ENCODE results near the gene B4GALT1.
"Not testable (repeated sequence)": the region's sequence is repeated elsewhere in the genome, so short reads cannot be mapped to it uniquely, and the experiment has no call there.

The B4GALT1 gene

GRCh38 chr9:33161011-33161588, 6.0 kb downstream of the B4GALT1 start:
- ChIA-PET POLR2A (no interaction called here), CTCF (interaction anchor here (1.0 to 5.4 kb wide), 11 partner anchors 9 to 150 kb away, joined by 3 to 31 read pairs (median 4); partner anchors contain the start of gene B4GALT1)
- Histone ChIP-seq H3K27me3 (replicated peaks in 2 of 5; ENCODE audit: control insufficient read depth in 4 of 5, insufficient read depth in 5 of 5, low read length in 4 of 5) (no peaks in the 10 kb centered on the region), H3K9me3 (ENCODE audit: control extremely low read depth in 1 of 5, control insufficient read depth in 4 of 5, insufficient read depth in 2 of 5, low read depth in 1 of 5, low read length in 4 of 5) (no peaks in the 10 kb centered on the region), H3K4me3 (ENCODE audit: control insufficient read depth in 1 of 7, extremely low read depth in 1 of 7, insufficient read depth in 4 of 7, low read depth in 2 of 7, low read length in 6 of 7) (no peak overlapping the region), H3K4me1 (ENCODE audit: control extremely low read depth in 1 of 4, control insufficient read depth in 4 of 4, insufficient read depth in 4 of 4, low read length in 3 of 4) (peaks cover 65 to 98% (median 78%) of the 10 kb centered on the region in 4 experiments), H3K27ac (ENCODE audit: insufficient read depth in 1 of 2, low read depth in 1 of 2, low read length in 2 of 2, poor library complexity in 1 of 2, severe bottlenecking in 2 of 2) (peak overlapping the region in 1 of 2 experiments; percentile 50), H3K36me3 (ENCODE audit: control insufficient read depth in 4 of 4, insufficient read depth in 4 of 4, low read length in 3 of 4) (peaks cover 0 to 2% (median 0%) of the 10 kb centered on the region in 4 experiments)
- WGBS (ENCODE audit: insufficient coverage) = 90% methylated on average over 4 of the region's 6 CpGs
- peak; percentile 31 to 74 (median 68) for DNase-seq

DNA sequence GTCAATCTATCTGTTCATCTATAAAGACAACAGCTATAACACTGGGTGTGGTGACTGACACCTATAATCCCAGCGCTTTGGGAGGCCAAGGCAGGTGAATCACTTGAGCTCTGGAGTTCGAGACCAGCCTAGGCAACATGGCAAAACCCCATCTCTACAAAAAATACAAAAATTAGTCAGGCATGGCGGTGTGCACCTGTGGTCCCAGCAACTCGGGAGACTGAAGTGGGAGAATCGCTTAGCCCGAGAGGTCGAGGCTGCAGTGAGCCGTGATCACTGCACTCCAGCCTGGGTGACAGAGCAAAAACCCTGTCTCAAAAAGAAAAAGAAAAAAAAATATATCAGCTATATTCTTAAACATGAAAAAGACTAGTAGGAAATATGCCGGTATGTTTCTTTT, 6.7 kb downstream of the B4GALT1 start:
- H3K36me3 ChIP-seq (ENCODE audit: control insufficient read depth in 4 of 4, insufficient read depth in 4 of 4, low read length in 3 of 4); POLR2A ChIA-PET; H3K27me3 ChIP-seq (replicated peaks in 2 of 5; ENCODE audit: control insufficient read depth in 4 of 5, insufficient read depth in 5 of 5, low read length in 4 of 5); H3K4me3 ChIP-seq (ENCODE audit: control insufficient read depth in 1 of 7, extremely low read depth in 1 of 7, insufficient read depth in 4 of 7, low read depth in 2 of 7, low read length in 6 of 7); H3K9me3 ChIP-seq (ENCODE audit: control extremely low read depth in 1 of 5, control insufficient read depth in 4 of 5, insufficient read depth in 2 of 5, low read depth in 1 of 5, low read length in 4 of 5); DNase-seq: not testable (repeated sequence)
- Histone ChIP-seq H3K27ac (ENCODE audit: insufficient read depth in 1 of 2, low read depth in 1 of 2, low read length in 2 of 2, poor library complexity in 1 of 2, severe bottlenecking in 2 of 2) (peak overlapping the region in 1 of 2 experiments; percentile 50), H3K4me1 (ENCODE audit: control extremely low read depth in 1 of 4, control insufficient read depth in 4 of 4, insufficient read depth in 4 of 4, low read length in 3 of 4) (peaks cover 63 to 97% (median 75%) of the 10 kb centered on the region in 4 experiments)
- CTCF ChIA-PET = interaction anchor here (0.9 to 5.4 kb wide), 12 partner anchors 9 to 151 kb away, joined by 3 to 31 read pairs (median 4); partner anchors contain the start of gene B4GALT1
- 100% methylated on average over 1 of the region's 9 CpGs for WGBS (ENCODE audit: insufficient coverage)

DNA sequence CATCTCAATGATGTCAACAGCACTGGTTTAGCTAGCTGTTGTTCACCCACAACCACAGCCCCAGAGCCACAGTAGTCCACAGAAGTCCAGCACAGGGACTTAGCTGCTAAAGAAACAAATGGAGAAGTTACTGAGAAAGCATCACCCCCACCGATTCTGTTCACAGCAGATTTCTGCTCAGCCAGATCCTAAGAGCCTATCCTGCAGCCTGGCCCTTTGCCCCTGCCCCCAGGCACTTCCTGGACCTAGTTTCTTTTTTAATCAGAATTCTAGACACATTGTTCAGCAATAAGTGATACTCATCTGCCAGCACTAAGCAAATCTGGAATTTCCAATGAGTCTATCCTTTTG, 7.4 kb downstream of the B4GALT1 start:
- H3K4me1 ChIP-seq (ENCODE audit: control extremely low read depth in 1 of 4, control insufficient read depth in 4 of 4, insufficient read depth in 4 of 4, low read length in 3 of 4) = peaks cover 60 to 97% (median 75%) of the 10 kb centered on the region in 4 experiments
- DNase-seq = peak; percentile 76 to 88 (median 86)
- peak overlapping the region; percentile 67 to 80 for H3K27ac ChIP-seq (ENCODE audit: insufficient read depth in 1 of 2, low read depth in 1 of 2, low read length in 2 of 2, poor library complexity in 1 of 2, severe bottlenecking in 2 of 2)
- peak overlapping the region in 3 of 7 experiments; percentile 19 to 57 (median 42) for H3K4me3 ChIP-seq (ENCODE audit: control insufficient read depth in 1 of 7, extremely low read depth in 1 of 7, insufficient read depth in 4 of 7, low read depth in 2 of 7, low read length in 6 of 7)
- H3K36me3 ChIP-seq (ENCODE audit: control insufficient read depth in 4 of 4, insufficient read depth in 4 of 4, low read length in 3 of 4) = peaks cover 0 to 2% (median 0%) of the 10 kb centered on the region in 4 experiments
- POLR2A ChIA-PET = no interaction called here
- no peaks in the 10 kb centered on the region for H3K9me3 ChIP-seq (ENCODE audit: control extremely low read depth in 1 of 5, control insufficient read depth in 4 of 5, insufficient read depth in 2 of 5, low read depth in 1 of 5, low read length in 4 of 5)
- WGBS (ENCODE audit: insufficient coverage) = 0% methylated on average over 1 of the region's 1 CpG
- H3K27me3 ChIP-seq (replicated peaks in 2 of 5; ENCODE audit: control insufficient read depth in 4 of 5, insufficient read depth in 5 of 5, low read length in 4 of 5) = no peaks in the 10 kb centered on the region
- CTCF ChIA-PET = interaction anchor here (0.9 to 5.4 kb wide), 11 partner anchors 8 to 77 kb away, joined by 3 to 31 read pairs (median 3); partner anchors contain the start of gene B4GALT1

- CTCF ChIA-PET = interaction anchor here (1.0 to 5.4 kb wide), 11 partner anchors 8 to 76 kb away, joined by 3 to 31 read pairs (median 5); partner anchors contain the start of gene B4GALT1
- Histone ChIP-seq H3K9me3 (ENCODE audit: control extremely low read depth in 1 of 5, control insufficient read depth in 4 of 5, insufficient read depth in 2 of 5, low read depth in 1 of 5, low read length in 4 of 5) (no peaks in the 10 kb centered on the region), H3K36me3 (ENCODE audit: control insufficient read depth in 4 of 4, insufficient read depth in 4 of 4, low read length in 3 of 4) (peaks cover 0 to under 1% (median 0%) of the 10 kb centered on the region in 4 experiments), H3K4me3 (ENCODE audit: control insufficient read depth in 1 of 7, extremely low read depth in 1 of 7, insufficient read depth in 4 of 7, low read depth in 2 of 7, low read length in 6 of 7) (peak overlapping the region in 4 of 7 experiments; percentile 19 to 57 (median 42)), H3K27ac (ENCODE audit: insufficient read depth in 1 of 2, low read depth in 1 of 2, low read length in 2 of 2, poor library complexity in 1 of 2, severe bottlenecking in 2 of 2) (peak overlapping the region; percentile 67 to 80), H3K4me1 (ENCODE audit: control extremely low read depth in 1 of 4, control insufficient read depth in 4 of 4, insufficient read depth in 4 of 4, low read length in 3 of 4) (peaks cover 56 to 97% (median 76%) of the 10 kb centered on the region in 4 experiments), H3K27me3 (replicated peaks in 2 of 5; ENCODE audit: control insufficient read depth in 4 of 5, insufficient read depth in 5 of 5, low read length in 4 of 5) (no peaks in the 10 kb centered on the region)
- POLR2A ChIA-PET = interaction anchor here (0.7 kb wide), 1 partner anchor 887 kb away, joined by 3 read pairs; no protein-coding TSS in a partner anchor
- WGBS (ENCODE audit: insufficient coverage) = 18% methylated on average over 6 of the region's 9 CpGs
- DNase-seq = peak; percentile 38 to 81 (median 76)
These were observed 8.0 kb downstream of the B4GALT1 start for GRCh38 chr9:33158843-33159776.

DNA sequence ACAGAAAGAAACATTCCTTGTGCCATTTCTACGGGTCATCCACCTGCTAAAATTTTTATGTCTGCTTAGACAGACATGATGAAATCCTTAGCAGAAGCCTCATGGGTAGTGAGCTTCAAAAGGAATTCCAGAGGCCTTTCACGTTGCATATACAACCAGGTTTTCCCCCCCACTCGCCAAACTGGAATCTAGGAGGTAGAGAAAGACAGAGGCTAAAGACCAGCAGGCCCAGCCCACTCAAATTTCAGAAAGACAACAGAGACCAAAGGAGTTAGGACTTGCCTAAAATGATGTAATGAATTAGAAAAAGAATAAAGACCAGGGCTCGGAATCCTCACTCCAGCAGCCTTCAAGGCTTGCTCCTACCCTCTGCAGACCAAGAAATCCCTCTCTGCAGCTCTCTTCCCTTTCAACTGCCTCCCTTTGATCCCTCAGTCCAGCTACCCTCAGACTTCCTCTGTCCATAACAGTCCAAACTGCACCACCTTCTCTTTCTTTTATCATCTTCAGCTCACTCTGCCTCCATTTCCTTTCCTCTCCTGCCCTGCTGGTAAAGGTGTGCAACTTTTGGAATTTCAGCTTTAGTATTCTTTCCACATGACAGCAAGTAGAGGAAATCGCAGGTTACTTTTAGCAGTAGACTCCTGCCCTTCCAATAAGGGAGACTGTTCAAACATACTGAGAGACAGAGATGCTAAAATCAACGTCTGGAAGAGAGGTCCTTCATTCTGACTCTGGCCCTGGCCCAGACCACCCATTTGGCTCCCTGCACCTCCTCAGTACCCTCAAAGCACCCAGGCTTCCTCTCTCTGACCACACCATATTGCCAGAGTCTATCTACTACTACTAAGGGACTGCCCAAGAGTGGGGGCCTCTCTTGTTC, 8.9 kb downstream of the B4GALT1 start:
- ChIA-PET CTCF (interaction anchor here (1.4 to 5.4 kb wide), 6 partner anchors 12 to 68 kb away, joined by 4 to 31 read pairs (median 6); partner anchors contain the start of gene B4GALT1), POLR2A (no interaction called here)
- 50% methylated on average over 5 of the region's 6 CpGs for WGBS (ENCODE audit: insufficient coverage)
- no peaks in the 10 kb centered on the region for H3K27me3 ChIP-seq (replicated peaks in 2 of 5; ENCODE audit: control insufficient read depth in 4 of 5, insufficient read depth in 5 of 5, low read length in 4 of 5)
- H3K36me3 ChIP-seq (ENCODE audit: control insufficient read depth in 4 of 4, insufficient read depth in 4 of 4, low read length in 3 of 4) = no peaks in the 10 kb centered on the region
- peaks cover 55 to 94% (median 74%) of the 10 kb centered on the region in 4 experiments for H3K4me1 ChIP-seq (ENCODE audit: control extremely low read depth in 1 of 4, control insufficient read depth in 4 of 4, insufficient read depth in 4 of 4, low read length in 3 of 4)
- peak overlapping the region; percentile 62 to 80 for H3K27ac ChIP-seq (ENCODE audit: insufficient read depth in 1 of 2, low read depth in 1 of 2, low read length in 2 of 2, poor library complexity in 1 of 2, severe bottlenecking in 2 of 2)
- no peaks in the 10 kb centered on the region for H3K9me3 ChIP-seq (ENCODE audit: control extremely low read depth in 1 of 5, control insufficient read depth in 4 of 5, insufficient read depth in 2 of 5, low read depth in 1 of 5, low read length in 4 of 5)
- peak in 1 of 3 donors; percentile 45 for DNase-seq
- H3K4me3 ChIP-seq (ENCODE audit: control insufficient read depth in 1 of 7, extremely low read depth in 1 of 7, insufficient read depth in 4 of 7, low read depth in 2 of 7, low read length in 6 of 7) = peak overlapping the region in 4 of 7 experiments; percentile 14 to 57 (median 42)

DNA sequence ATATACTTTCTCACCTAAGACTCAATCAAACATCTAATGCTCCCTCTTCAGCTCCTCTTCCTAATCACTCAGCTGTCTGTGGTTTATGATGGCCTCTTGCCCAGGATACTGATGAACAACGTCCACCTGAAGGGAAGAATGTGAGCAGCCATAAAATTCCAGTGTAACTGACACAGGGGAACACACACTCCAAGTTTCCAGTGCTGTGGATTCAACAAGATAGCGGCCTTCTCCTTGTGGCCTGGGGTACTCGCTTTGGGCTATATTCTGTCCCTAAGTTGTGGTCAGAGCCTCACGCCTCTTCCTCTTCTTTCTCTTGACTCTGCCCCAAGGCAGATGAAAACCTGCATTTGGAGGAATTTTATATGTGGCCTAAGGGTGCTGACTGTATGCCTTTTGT, 11.7 kb downstream of the B4GALT1 start:
- Histone ChIP-seq H3K4me3 (ENCODE audit: control insufficient read depth in 1 of 7, extremely low read depth in 1 of 7, insufficient read depth in 4 of 7, low read depth in 2 of 7, low read length in 6 of 7) (no peak overlapping the region), H3K27me3 (replicated peaks in 2 of 5; ENCODE audit: control insufficient read depth in 4 of 5, insufficient read depth in 5 of 5, low read length in 4 of 5) (no peaks in the 10 kb centered on the region), H3K27ac (ENCODE audit: insufficient read depth in 1 of 2, low read depth in 1 of 2, low read length in 2 of 2, poor library complexity in 1 of 2, severe bottlenecking in 2 of 2) (no peak overlapping the region), H3K4me1 (ENCODE audit: control extremely low read depth in 1 of 4, control insufficient read depth in 4 of 4, insufficient read depth in 4 of 4, low read length in 3 of 4) (peaks cover 56 to 88% (median 63%) of the 10 kb centered on the region in 4 experiments), H3K36me3 (ENCODE audit: control insufficient read depth in 4 of 4, insufficient read depth in 4 of 4, low read length in 3 of 4) (no peaks in the 10 kb centered on the region), H3K9me3 (ENCODE audit: control extremely low read depth in 1 of 5, control insufficient read depth in 4 of 5, insufficient read depth in 2 of 5, low read depth in 1 of 5, low read length in 4 of 5) (no peaks in the 10 kb centered on the region)
- POLR2A ChIA-PET = no interaction called here
- CTCF ChIA-PET = interaction anchor here (1.0 kb wide), 1 partner anchor 37 kb away, joined by 3 read pairs; no protein-coding TSS in a partner anchor
- peak in 1 of 3 donors; percentile 40 for DNase-seq
- WGBS (ENCODE audit: insufficient coverage) = 48% methylated on average over 3 of the region's 4 CpGs

Measured in common myeloid progenitor, CD34-positive (primary cell).